ENCODE data around the gene SLC5A2.
"Not testable (repeated sequence)": the region's sequence is repeated elsewhere in the genome, so short reads cannot be mapped to it uniquely, and the experiment has no call there.

SLC5A2 gene

DNA sequence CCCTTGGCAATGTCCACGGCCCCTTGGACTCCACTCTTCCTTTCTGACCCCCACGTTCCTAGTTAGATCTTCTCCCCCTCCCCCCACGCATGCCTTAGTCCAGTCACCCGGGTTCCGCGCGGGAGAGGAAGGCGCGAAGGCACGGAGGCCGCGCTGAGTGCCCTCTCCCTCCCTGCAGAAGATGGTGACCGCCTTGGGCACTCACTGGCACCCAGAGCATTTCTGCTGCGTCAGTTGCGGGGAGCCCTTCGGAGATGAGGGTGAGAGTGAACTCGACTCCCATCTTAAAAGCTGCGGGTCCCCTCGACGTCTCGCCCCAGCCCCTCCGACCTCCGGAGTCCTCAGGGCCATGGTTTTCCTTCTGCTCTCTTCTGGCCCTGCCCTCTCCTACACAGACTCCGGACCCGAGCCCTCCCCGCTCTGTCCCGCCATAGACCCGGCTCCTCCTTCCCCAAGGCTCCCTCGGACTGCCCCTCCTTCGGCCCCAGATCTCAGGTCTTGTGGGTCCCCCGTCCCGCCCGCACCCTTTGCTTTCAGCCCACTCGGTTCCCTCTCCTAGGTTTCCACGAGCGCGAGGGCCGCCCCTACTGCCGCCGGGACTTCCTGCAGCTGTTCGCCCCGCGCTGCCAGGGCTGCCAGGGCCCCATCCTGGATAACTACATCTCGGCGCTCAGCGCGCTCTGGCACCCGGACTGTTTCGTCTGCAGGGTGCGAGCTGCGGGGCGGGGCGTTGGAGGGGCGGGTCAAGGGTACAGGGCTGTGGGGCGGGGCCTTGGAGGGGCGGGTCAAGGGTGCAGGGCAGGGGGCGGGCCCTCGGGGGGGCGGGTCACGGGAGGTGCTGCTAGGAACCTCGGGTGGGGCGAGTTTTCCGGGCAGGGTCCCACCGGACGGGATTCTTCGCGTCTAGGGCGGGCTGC, 6.4 kb upstream of the SLC5A2 start:
- peak; percentile 74 for DNase-seq

DNA sequence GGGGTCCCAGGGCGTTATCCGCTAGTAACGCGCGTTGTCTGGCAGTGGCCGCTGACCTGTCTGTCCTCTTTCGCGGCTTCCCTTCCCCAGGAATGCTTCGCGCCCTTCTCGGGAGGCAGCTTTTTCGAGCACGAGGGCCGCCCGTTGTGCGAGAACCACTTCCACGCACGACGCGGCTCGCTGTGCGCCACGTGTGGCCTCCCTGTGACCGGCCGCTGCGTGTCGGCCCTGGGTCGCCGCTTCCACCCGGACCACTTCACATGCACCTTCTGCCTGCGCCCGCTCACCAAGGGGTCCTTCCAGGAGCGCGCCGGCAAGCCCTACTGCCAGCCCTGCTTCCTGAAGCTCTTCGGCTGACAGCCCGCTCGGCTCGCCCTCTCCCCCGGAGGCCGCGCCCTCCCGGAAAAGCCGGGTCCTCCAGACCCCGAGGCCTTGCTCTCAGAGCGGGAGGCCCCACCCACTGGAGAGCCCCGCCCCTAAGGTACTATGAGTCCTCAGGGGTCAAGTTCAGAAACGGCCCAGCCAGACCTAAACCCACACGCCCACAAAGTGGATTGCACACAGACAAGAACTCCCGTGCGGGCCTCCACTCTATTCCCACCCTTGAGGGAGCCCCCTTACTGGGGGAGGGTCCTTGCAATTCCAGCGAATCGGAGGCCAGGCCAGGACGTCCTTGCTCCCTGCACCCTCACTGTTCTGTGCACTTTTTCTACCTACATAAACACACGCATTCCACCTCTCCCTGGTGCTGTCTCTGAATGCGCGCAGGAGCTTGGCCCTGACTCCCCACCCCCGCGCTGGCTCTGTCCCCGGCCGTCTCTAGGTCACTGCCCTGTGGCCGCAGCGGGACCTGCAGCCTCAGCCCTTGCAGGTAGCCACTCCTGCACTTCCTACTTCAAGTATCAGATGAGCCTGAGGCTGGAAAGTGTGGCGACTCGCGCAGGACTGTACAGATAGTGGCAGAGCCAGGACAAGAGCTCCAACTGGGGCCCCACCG, 5.4 kb upstream of the SLC5A2 start:
- DNase-seq: peak; percentile 76

DNA sequence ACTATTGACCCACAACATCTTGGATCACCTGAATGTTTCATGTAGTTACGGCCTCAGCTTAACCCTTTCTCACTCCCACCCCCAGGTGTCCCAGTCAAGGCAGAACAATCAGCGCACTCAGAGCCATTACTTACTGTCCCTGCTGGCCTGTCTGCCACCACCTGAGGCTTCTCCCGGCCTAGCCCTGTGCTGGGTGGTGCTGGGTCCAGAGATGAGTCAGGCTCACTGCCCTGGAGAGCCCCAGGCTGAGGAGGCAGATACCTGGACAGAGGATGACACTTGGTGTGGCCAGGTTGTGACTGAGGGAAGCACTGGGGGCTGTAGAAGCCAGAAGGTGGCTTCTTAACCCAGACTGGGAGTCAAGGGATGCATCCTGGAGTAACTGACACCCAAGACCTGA, 4.0 kb upstream of the SLC5A2 start:
- no peak for DNase-seq

DNA sequence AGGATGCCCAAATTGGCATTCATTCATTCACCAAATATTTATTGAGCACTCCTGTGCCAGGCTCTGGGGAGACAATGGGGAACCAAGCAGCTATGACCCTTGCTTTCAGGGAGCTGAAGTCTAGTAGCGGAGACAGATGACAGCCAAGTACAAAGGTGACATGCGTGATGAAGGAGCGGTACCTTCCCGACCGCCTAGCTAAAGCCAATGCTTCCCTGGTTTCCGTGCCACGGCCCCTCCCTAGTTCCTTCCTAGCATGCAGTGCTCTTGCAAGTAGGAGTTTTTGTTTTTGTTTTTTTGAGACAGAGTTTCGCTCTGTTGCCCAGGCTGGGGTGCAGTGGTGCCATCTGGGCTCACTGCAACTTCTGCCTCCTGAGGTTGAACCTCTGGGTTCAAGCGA, 3.2 kb upstream of the SLC5A2 start:
- DNase-seq: no peak

DNA sequence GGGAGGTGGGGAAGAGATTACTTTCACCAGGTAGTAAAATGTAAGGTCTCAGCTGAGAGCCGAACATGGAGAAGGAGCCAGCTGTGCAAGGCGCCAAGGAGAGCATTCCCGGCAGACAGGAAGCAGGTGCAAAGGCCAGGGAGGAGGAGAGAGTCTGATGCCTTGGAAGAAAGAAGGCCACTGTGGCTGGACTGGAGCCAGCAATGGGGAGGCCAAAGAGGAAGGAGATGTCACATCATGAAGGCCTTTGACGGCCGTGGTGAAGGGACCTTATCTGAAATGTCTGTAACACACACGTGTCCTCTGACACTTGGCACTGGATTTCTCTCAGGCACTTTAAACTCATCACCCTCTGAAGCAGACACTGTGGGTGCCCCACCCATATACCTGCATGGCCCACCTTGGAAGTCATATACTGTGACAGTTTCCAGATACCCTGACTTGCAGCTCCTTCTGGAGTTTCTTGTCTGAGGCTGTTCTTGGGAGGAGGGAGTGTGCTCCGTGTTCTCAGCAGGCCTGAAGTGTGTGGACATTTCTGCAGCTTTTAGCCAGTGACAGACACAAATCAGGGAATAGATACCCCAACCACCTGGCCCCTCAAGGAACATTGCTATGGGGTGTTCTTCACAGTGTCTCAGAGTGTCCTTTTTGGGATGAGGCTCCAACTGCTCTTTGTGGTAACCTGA, 1.9 kb upstream of the SLC5A2 start:
- no peak for DNase-seq

DNA sequence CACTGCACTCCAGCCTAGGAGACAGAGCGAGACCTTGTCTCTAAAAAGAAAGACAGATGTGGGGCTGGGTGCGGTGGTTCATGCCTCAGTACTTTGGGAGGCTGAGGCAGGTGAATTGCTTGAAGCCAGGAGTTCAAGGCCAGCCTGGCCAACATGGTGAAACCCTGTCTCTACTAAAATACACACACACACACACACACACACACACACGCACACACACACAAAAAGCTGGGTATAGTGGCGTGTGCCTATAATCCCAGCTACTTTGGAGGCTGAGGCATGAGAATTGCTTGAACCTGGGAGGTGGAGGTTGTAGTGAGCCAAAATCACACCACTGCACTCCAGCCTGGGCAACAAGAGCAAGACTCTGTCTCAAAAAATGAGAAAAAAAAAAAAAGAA, 1.1 kb downstream of the SLC5A2 start:
- not testable (repeated sequence) for DNase-seq

DNA sequence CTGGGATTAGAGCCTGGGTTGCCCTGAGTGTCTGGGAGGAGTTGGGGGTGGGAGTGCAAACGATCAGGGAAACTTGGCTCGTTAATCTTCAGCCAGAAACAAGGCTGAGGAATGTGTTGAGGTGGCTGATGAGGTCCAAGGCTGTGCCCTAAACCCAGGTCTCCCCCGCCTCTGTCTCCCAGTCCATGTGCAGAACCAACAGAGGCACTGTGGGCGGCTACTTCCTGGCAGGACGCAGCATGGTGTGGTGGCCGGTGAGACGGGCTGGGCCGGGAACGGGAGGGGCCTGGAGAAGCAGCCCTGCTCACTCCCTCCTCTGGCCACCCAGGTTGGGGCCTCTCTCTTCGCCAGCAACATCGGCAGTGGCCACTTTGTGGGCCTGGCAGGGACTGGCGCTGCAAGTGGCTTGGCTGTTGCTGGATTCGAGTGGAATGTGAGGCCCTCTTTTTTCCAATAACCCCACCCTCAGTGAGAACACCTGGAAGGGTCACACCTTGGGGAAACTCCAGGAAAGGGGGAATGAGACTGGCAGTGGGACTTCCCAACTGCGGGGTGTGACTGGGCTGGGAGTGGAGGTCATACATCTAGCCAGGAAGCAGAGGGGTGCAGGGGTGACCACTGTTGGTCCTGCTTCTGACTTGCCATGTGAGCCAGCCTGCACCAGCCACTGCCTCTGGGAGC, 1.7 kb downstream of the SLC5A2 start:
- DNase-seq: peak; percentile 45

DNA sequence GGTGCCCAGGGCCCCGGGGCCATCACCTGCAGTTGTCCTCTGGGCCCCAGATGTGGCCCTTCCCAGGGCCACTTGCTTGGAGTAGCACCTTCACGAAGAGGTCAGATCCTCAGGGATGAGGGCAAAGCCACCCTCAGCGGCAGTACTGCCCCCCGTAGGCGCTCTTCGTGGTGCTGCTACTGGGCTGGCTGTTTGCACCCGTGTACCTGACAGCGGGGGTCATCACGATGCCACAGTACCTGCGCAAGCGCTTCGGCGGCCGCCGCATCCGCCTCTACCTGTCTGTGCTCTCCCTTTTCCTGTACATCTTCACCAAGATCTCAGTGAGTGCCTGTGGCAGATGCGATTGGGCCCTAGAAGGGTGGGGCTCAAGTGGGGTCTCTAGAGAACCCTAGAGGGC, 2.6 kb downstream of the SLC5A2 start:
- DNase-seq: no peak

DNA sequence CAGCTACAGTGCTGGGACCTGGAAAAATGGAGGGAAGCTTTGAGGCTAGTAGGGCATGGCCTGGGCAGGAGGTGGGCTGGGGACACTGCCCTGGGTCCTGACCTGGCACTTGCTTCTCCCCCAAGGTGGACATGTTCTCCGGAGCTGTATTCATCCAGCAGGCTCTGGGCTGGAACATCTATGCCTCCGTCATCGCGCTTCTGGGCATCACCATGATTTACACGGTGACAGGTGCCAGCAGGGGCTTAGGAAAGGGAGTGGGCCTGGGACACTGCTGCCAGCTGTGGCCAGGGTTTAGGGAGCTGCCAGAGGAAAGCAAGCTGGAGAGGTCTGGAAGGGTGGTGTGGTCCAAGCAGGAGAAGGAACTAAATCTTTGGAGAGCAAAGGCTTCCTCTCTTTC, 3.1 kb downstream of the SLC5A2 start:
- no peak for DNase-seq

DNA sequence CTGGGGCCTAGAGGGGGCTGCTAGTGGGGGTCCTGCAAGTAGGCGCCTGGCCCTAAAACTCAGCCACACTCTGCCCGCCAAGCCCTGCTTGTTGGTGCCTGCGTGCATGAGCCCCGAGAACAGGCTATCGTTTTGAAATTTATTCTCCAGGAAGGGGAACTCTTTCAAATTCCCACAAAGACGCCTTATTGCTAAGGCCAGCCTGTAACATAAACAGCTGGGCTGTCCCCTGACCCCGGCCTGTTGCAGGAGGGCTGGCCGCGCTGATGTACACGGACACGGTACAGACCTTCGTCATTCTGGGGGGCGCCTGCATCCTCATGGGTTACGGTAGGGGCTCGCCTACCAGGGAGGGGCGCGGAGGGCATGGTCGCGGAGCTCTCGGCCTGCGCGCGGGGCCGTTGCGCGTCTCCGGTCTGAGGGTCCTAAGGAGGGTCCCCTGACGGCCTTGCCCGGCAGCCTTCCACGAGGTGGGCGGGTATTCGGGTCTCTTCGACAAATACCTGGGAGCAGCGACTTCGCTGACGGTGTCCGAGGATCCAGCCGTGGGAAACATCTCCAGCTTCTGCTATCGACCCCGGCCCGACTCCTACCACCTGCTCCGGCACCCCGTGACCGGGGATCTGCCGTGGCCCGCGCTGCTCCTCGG, 4.3 kb downstream of the SLC5A2 start:
- DNase-seq: peak; percentile 66

DNA sequence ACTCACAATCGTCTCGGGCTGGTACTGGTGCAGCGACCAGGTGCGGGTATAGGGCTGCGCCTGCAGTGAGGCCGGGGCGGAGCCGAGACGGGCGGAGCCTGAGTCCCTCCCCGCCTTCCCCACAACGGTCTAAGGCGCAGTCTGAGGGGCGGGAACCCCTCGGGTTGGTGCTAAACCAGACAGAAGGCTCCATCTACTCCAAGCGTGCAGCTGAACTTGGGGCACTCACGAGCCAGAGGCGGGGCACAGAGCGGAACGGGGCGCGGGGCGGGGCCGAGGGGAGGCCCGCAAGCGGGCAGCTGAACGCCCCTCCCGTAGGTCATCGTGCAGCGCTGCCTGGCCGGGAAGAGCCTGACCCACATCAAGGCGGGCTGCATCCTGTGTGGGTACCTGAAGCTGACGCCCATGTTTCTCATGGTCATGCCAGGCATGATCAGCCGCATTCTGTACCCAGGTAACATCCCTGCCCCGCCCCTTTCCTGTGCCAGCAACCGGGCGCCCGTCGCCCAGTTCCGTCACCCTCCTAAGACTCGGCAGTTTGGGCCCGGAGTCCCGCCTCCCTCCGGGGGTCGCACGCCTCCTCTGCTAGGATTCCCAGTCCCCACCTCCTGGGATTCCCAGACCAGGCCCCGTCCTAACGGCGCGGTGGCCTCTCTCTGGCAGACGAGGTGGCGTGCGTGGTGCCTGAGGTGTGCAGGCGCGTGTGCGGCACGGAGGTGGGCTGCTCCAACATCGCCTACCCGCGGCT, 5.0 kb downstream of the SLC5A2 start:
- peak; percentile 76 for DNase-seq

DNA sequence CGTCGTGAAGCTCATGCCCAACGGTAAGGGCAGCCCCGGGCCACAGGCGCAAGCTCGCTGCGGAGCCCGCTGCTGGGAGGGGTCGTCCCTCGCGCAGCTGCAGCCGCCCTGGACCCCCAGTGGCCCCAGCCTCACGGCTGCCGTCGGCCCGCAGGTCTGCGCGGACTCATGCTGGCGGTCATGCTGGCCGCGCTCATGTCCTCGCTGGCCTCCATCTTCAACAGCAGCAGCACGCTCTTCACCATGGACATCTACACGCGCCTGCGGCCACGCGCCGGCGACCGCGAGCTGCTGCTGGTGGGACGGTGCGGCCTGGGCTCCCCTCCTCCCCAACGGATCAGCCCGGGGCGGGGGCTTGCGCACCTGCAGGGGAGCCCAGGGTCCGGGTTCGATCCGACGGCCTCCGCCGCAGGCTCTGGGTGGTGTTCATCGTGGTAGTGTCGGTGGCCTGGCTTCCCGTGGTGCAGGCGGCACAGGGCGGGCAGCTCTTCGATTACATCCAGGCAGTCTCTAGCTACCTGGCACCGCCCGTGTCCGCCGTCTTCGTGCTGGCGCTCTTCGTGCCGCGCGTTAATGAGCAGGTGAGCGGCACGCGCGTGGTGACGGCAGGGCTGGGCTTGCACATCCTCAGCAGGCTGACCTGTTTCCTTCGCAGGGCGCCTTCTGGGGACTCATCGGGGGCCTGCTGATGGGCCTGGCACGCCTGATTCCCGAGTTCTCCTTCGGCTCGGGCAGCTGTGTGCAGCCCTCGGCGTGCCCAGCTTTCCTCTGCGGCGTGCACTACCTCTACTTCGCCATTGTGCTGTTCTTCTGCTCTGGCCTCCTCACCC, 5.8 kb downstream of the SLC5A2 start:
- DNase-seq: peak; percentile 73

DNA sequence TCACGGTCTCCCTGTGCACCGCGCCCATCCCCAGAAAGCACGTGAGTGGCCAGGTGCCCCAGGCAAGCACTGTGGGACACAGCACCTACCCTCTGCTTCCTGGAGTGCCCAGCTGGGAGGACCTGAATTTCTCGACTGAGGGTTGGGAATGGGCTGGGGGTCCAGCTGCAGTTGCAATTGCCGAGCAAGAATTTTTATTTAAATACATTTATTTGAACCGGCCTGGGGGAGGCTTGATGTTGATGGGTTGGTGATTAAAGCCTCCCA, 6.3 kb downstream of the SLC5A2 start:
- DNase-seq: no peak

DNA sequence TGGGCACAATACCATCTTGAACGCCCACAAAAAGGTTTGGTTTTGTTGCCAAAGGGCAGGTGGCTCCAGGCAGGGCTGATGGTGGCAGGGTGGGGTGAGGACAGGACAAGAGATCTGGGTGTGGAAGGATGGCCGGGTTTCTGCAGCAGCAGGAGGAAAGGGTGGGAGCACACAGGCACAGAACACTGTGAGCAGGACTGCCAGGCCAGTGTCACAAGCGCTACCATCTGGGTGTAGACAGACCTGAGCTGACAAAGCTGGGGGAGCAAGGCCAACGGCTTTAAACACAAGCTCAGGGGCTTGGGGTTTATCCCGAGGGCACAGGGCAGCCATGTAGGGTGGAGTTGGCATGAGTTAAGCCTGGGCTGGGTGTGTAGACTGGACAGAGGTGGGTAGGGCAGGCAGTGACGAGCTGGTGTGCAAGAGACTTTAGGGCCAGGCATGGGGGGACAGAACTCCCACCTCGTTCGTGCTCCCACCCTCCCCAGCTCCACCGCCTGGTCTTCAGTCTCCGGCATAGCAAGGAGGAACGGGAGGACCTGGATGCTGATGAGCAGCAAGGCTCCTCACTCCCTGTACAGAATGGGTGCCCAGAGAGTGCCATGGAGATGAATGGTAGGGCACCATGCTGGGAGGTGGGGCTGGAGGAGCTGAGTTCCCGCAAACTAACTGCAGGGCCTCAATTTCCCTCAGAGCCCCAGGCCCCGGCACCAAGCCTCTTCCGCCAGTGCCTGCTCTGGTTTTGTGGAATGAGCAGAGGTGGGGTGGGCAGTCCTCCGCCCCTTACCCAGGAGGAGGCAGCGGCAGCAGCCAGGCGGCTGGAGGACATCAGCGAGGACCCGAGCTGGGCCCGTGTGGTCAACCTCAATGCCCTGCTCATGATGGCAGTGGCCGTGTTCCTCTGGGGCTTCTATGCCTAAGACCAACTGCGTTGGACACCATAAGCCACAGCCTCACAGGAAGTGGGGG, 7.0 kb downstream of the SLC5A2 start:
- no peak for DNase-seq

DNA sequence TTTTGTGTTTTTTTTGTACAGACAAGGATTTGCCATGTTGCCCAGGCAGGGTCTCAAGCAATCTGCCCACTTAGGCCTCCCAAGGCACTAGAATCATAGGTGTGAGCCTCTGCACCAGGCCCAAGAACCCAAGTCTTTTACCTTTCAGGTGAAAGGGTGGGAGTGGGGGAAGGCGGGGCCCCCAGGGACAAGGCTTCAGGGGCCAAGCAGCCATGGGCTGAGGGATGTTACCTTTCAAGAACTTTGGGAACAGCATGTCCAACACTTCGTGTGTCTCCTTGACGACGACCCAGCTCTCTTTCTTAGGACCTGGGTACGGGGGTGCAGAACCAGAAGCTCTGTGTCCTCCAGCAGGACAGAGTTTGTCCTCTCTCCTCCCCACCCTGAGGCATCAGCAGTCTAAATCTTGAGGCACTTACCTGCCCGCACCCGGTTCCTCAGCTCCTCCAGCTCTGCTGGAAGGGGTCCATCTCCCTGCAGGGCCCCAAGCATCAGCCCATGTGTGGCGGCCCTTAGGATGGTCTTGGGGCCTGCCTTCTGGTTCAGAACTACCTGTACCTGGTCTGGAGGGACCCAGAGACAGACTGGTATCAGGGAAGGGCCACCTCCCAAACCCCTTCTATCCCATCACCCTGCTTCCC, 9.0 kb downstream of the SLC5A2 start:
- DNase-seq: no peak

DNA sequence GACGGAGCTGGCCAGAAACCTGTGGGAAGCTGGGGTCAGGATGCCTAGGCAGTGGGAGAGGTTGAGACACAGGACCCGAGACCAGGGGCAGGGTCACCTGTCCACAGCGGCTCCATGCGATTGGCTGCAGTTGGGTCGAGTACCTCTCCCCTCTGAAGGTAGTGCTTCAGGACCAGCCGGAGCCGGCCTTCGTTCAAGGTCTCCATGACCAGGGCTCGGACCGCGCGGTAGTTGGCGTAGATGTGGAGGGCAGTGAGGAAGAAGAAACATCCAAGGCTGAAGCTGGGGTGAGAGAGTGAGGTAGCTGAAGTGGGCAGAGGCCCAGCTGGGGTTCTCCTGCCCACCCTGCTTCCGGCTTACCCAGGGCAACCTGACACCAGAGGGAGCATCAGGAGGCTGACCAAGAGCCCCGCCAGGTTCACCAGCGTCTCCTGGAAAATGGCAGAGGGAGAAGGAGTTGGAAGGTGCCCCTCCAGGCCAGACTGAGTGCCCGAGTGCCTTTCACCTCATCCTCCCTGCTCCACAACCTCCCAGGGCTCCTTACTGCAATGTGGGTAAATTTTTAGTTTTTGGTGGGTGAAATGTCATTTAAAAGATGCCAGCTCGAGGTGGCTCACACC, 10.7 kb downstream of the SLC5A2 start:
- no peak for DNase-seq

DNA sequence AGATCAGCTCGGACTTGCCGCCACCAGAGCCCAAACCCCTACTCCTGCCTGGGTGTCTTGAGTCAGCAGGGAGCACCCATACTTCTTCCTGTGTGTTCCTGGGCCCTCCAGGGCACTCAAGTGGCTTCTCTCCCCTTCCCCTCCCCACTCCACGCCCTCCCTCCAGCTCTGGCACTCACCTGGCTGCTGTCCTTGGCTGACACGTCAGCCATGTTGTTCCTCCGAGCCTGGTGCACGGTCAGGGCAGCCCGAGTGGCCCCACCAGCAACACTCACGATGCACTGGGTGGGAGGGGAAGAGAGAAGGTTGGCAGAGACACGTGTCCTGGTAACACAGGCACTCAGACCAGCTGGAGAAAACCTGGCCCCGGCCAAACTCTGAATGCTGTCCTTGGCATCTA, 13.7 kb downstream of the SLC5A2 start:
- no peak for DNase-seq

DNA sequence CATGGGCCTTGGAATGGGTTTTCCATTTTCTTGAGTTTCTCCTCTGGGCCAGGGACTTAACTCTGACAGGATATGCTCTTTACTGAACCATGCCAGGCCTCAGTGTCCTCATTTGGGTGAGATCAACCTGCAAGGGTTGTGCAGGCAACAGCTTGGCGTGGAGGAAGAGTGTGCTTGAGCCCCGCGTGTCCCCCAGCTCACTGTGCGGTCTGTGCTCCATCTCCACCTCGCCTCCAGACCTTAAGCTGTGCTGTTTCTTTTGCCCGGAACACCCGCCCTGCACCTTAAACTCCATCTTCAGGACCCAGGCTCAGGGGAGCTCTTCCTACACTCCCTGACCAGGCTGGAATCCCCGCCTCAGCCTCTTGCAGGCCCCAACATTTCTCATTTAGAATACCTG, 15.6 kb downstream of the SLC5A2 start:
- no peak for DNase-seq

Measured in right kidney (tissue), 1 donor.